GM23338 (cell line): ENCODE measurements around the gene NLK.

Source experiments
- CTCF ChIP-seq, 2 experiments: fragments of 200-600 bp in 1 of 2; sonication (generic) in 1 of 2; conservative IDR thresholded peaks; 2 replicates each; pipeline versions ENCODE4 v1.5.1 to v1.6.1; 2016 to 2017; ENCODE audit warnings: antibody characterized with exemption in 2 of 2, low read depth in 2 of 2, mild to moderate bottlenecking in 2 of 2, moderate library complexity in 1 of 2
- ETS1 ChIP-seq: IDR thresholded peaks from 2 replicates; pipeline ENCODE4 v1.6.1; 2016; ENCODE audit warnings: antibody characterized with exemption
- EZH2 ChIP-seq: fragments of 200-600 bp; sonication (generic); IDR thresholded peaks from one replicate; pipeline ENCODE4 v1.8.0; 2017; ENCODE audit warnings: antibody characterized with exemption, mild to moderate bottlenecking, low read depth; ENCODE audit not compliant: unreplicated experiment
- EZH2phosphoT487 ChIP-seq: fragments of 200-600 bp; sonication (generic); IDR thresholded peaks from one replicate; pipeline ENCODE4 v1.8.1; 2018; ENCODE audit warnings: antibody characterized with exemption; ENCODE audit not compliant: unreplicated experiment
- JUNB ChIP-seq: IDR thresholded peaks from one replicate; pipeline ENCODE4 v1.6.1; 2016; ENCODE audit warnings: antibody characterized with exemption; ENCODE audit not compliant: unreplicated experiment
- REST ChIP-seq: IDR thresholded peaks from one replicate; pipeline ENCODE4 v1.6.1; 2018; ENCODE audit warnings: antibody characterized with exemption; ENCODE audit not compliant: unreplicated experiment
- ZNF462 ChIP-seq: fragments of 250-450 bp; sonication (Bioruptor Pico); IDR thresholded peaks from 2 replicates; pipeline ENCODE4 v1.5.0; 2020; ENCODE audit warnings: mild to moderate bottlenecking, moderate library complexity

GRCh38 chr17:28189667-28190066 lies 147.2 kb downstream of the NLK start:
- TF ChIP-seq JUNB (no peak), EZH2 (no peak), CTCF (conservative IDR thresholded peaks at IDR 0.05; ENCODE audit: low read depth in 2 of 2) (no peak), EZH2phosphoT487 (no peak), REST (no peak), ZNF462 (CRISPR knock-in tag) (no peak), ETS1 (no peak)
